Osteoblast (primary cell): ENCODE measurements around the gene PAQR8. TPM values are rescaled to one million over a fixed set of nuclear protein-coding genes. Genes with fewer than 3 reads are reported as not detected.
"Not testable (repeated sequence)": the region's sequence is repeated elsewhere in the genome, so short reads cannot be mapped to it uniquely, and the experiment has no call there.

Experiments used
- DNase-seq: peaks from one replicate; pipeline ENCODE4 v3.0.0; 2011; ENCODE audit warnings: low spot score, mixed read lengths; ENCODE audit not compliant: insufficient read length; ENCODE audit errors: missing footprints
- H2AFZ ChIP-seq: 2 replicates; pipeline ENCODE4 v1.6.0; 2011; ENCODE audit warnings: mild to moderate bottlenecking, low read length
- H3K27ac ChIP-seq: 2 replicates; pipeline ENCODE4 v1.5.1; 2011; ENCODE audit warnings: mild to moderate bottlenecking, low read depth, low read length, moderate library complexity
- H3K27me3 ChIP-seq: 2 replicates; pipeline ENCODE4 v1.6.0; 2012; ENCODE audit warnings: mild to moderate bottlenecking, control low read depth, inconsistent platforms, low read length, moderate library complexity; ENCODE audit not compliant: insufficient read depth
- H3K36me3 ChIP-seq: 2 replicates; pipeline ENCODE4 v1.5.1; 2011; ENCODE audit warnings: mild to moderate bottlenecking, low read length, control low read depth, moderate library complexity; ENCODE audit not compliant: insufficient read depth
- H3K4me1 ChIP-seq: 2 replicates; pipeline ENCODE4 v1.5.1; 2011; ENCODE audit warnings: mild to moderate bottlenecking, low read length, control low read depth, moderate library complexity; ENCODE audit not compliant: insufficient read depth
- H3K4me2 ChIP-seq: 2 replicates; pipeline ENCODE4 v1.6.0; 2011; ENCODE audit warnings: mild to moderate bottlenecking, low read length; ENCODE audit not compliant: insufficient read depth
- H3K4me3 ChIP-seq: fragments of 200-600 bp; sonication (generic); 3 replicates; pipeline ENCODE4 v1.5.1; 2012; ENCODE audit warnings: mild to moderate bottlenecking, low read length, inconsistent platforms; ENCODE audit not compliant: insufficient read depth
- H3K79me2 ChIP-seq: 2 replicates; pipeline ENCODE4 v1.6.0; 2012; ENCODE audit warnings: mild to moderate bottlenecking, low read length, control low read depth, inconsistent platforms; ENCODE audit not compliant: insufficient read depth
- H3K9me3 ChIP-seq: 2 replicates; pipeline ENCODE4 v1.5.1; 2011; ENCODE audit warnings: low read depth, low read length, control low read depth
- H4K20me1 ChIP-seq: 2 replicates; pipeline ENCODE4 v1.6.0; 2012; ENCODE audit warnings: mild to moderate bottlenecking, low read length, control low read depth; ENCODE audit not compliant: insufficient read depth
- total RNA-seq: library from RNA; depleted of rRNA; stranded (reverse); fragments of >200 nt; gene quantifications from 2 replicates; pipeline ENCODE4 v1.2.3, GENCODE V29; 2012
- TF ChIP-seq, protein P1 (sequence below): IDR thresholded peaks from 2 replicates; pipeline ENCODE4 v1.5.1; 2011; ENCODE audit warnings: mild to moderate bottlenecking, low read depth, low read length, moderate library complexity; ENCODE audit errors: extremely low read depth

Gene PAQR8
- total RNA-seq, 1 donor: 3.6 TPM

DNA sequence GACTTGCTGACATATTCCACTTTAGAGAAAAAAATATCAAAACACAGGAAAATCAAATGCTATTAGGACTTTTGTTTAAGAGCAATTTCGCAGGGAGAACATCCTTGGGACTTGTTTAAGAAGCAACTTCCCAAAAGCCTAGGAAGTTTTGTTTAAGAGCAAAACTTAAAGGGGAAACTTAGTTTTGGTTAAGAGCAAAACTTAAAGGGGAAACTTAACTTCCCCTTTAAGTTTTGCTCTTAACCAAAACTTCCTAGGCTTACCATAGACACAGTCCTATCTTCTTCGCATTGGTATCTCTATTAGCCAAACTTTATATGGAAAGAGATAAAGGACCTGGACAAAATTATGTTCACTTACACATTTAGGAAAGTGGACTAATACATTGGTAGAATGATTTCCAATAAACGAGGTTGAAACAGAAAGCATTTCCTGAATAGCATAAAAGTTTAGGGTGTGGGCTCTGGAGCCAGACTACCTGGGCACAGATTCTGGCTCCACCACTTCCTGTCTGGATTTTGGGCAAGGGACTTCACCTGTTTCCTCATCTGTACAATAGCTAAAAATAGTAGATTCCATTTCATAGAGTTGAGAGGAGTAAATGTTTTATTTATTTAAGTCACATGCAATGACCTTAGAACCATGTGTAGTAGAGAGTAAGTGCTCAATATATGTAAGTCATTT lies 15.7 kb downstream of the PAQR8 start:
- no peak overlapping the region for H3K4me2 ChIP-seq
- no peak overlapping the region for H3K27ac ChIP-seq
- H3K4me3 ChIP-seq: no peak overlapping the region
- H3K79me2 ChIP-seq: no peaks in the 10 kb centered on the region
- H3K36me3 ChIP-seq: no peaks in the 10 kb centered on the region
- H3K4me1 ChIP-seq: peaks cover 3% of the 10 kb centered on the region
- H3K27me3 ChIP-seq: no peaks in the 10 kb centered on the region
- no peak for DNase-seq
- H2AFZ ChIP-seq: no peak overlapping the region
- H3K9me3 ChIP-seq: no peaks in the 10 kb centered on the region
- TF ChIP-seq, protein P1, sequence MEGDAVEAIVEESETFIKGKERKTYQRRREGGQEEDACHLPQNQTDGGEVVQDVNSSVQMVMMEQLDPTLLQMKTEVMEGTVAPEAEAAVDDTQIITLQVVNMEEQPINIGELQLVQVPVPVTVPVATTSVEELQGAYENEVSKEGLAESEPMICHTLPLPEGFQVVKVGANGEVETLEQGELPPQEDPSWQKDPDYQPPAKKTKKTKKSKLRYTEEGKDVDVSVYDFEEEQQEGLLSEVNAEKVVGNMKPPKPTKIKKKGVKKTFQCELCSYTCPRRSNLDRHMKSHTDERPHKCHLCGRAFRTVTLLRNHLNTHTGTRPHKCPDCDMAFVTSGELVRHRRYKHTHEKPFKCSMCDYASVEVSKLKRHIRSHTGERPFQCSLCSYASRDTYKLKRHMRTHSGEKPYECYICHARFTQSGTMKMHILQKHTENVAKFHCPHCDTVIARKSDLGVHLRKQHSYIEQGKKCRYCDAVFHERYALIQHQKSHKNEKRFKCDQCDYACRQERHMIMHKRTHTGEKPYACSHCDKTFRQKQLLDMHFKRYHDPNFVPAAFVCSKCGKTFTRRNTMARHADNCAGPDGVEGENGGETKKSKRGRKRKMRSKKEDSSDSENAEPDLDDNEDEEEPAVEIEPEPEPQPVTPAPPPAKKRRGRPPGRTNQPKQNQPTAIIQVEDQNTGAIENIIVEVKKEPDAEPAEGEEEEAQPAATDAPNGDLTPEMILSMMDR: no peak
- no peaks in the 10 kb centered on the region for H4K20me1 ChIP-seq

DNA sequence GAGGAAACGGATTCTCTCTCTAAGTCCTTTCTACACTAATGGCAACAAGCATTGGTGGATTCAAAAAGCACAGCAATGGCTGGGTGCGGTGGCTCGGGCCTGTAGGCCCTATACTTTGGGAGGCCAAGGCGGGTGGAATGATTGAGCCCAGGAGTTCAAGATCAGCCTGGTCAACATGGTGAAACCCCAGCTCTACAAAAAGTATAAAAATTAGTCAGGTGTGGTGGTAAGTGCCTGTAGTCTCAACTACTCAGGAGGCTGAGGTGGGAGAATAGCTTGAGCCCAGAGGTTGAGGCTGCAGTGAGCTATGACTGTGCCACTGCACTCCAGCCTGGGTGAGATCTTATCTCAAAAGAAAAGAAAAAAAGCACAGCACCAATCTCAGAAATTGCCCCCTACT lies 19.3 kb downstream of the PAQR8 start:
- Histone ChIP-seq H3K4me3 (no peak overlapping the region), H3K27me3 (no peaks in the 10 kb centered on the region), H4K20me1 (no peaks in the 10 kb centered on the region), H3K4me2 (no peak overlapping the region), H3K36me3 (no peaks in the 10 kb centered on the region), H3K79me2 (no peaks in the 10 kb centered on the region), H3K4me1 (peaks cover 3% of the 10 kb centered on the region), H3K9me3 (no peaks in the 10 kb centered on the region), H2AFZ (no peak overlapping the region), H3K27ac (no peak overlapping the region)
- TF ChIP-seq, protein P1: no peak
- DNase-seq: no peak

DNA sequence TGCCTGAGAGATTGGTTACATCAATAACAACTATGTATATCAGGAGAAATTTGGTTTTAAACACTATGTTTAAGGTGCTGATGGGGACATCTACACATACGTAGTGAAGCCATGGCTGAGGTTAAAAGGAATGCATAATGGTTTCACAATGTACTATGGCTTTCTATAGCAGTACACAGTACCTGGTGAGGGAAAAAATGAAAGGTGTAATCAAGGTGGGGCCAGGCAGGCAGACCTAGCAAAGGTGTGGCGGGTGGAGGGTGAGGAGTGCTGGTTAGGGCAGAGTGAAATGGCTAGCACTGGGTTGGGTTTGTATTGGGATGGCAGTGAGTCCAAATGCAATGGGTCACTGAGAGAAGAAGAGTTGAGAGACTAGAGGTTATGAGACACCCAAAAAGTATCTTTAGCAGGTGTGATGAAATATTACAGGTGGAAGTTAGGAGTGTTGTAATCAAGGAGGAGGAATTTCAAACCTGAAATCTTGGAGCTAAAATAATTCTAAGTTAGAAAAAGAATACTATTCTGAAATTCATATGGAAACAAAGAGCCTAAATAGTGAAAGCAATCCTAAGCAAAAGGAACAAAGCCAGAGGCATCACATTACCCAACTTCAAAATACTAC lies 22.3 kb downstream of the PAQR8 start:
- Histone ChIP-seq H3K4me2 (no peak overlapping the region), H3K79me2 (no peaks in the 10 kb centered on the region), H3K27ac (no peak overlapping the region), H3K4me1 (no peaks in the 10 kb centered on the region), H3K9me3 (no peaks in the 10 kb centered on the region), H3K27me3 (no peaks in the 10 kb centered on the region), H2AFZ (no peak overlapping the region), H4K20me1 (no peaks in the 10 kb centered on the region), H3K36me3 (no peaks in the 10 kb centered on the region), H3K4me3 (no peak overlapping the region)
- TF ChIP-seq, protein P1: no peak
- no peak for DNase-seq

DNA sequence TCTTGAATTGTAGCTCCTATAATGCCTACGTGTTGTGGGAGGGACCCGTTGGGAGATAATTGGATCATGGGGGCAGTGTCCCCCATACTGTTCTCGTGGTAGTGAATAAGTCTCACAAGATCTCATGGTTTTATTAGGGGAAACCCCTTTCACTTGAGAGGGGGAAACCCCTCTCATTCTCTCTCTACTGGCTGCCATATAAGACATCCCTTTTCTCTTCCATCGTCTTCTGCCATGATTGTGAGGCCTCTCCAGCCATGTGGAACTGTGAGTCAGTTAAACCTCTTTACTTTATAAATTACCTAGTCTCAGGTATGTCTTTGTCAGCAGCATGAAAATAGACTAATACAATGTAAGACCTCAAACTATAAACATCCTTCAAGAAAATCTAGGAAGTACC lies 23.1 kb downstream of the PAQR8 start:
- Histone ChIP-seq H2AFZ (no peak overlapping the region), H3K79me2 (no peaks in the 10 kb centered on the region), H3K36me3 (no peaks in the 10 kb centered on the region), H3K4me1 (peaks cover 6% of the 10 kb centered on the region), H4K20me1 (no peaks in the 10 kb centered on the region), H3K27me3 (no peaks in the 10 kb centered on the region), H3K4me3 (no peak overlapping the region), H3K27ac (no peak overlapping the region), H3K4me2 (no peak overlapping the region), H3K9me3 (no peaks in the 10 kb centered on the region)
- no peak for DNase-seq
- TF ChIP-seq, protein P1: no peak

DNA sequence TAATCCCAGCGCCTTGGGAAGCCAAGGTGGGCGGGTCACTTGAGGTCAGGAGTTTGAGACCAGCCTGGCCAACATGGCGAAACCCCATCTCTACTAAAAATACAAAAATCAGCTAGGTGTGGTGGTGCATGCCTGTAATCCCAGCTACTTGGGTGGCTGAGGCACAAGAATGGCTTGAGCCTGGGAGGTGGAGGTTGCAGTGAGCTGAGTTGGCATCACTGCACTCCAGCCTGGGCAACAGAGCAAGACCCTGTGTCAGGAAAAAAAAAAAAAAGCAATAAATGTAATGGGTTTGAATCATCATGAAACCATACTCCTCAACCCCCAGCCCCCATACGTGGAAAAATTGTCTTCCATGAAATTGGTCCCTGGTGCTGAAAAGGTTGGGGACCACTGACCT lies 26.2 kb downstream of the PAQR8 start:
- DNase-seq, H2AFZ ChIP-seq, H3K36me3 ChIP-seq, H3K79me2 ChIP-seq, H3K9me3 ChIP-seq, H3K27ac ChIP-seq, H3K4me2 ChIP-seq, H4K20me1 ChIP-seq, H3K4me3 ChIP-seq, H3K27me3 ChIP-seq: not testable (repeated sequence)
- peaks cover 18% of the 10 kb centered on the region for H3K4me1 ChIP-seq
